OCI-LY1 (cell line): Measurements from ENCODE around the gene DCHS1.

Experiments used
- H2AFZ ChIP-seq: fragments of 200-600 bp; sonication (generic), shearing (Covaris generic); 2 replicates; pipeline ENCODE4 v1.6.0; 2014; ENCODE audit warnings: antibody characterized with exemption, mild to moderate bottlenecking, low read length
- H3F3A ChIP-seq: fragments of 200-600 bp; sonication (generic), shearing (Covaris generic); 2 replicates; pipeline ENCODE4 v1.6.0; 2014; ENCODE audit warnings: mild to moderate bottlenecking, antibody characterized with exemption, low read length, moderate library complexity; ENCODE audit not compliant: insufficient read depth
- H3K27ac ChIP-seq: fragments of 200-600 bp; sonication (generic); 2 replicates; pipeline ENCODE4 v1.5.1; 2014; ENCODE audit warnings: low read length, mixed run types, mild to moderate bottlenecking, low read depth; ENCODE audit not compliant: poor library complexity, severe bottlenecking
- H3K27me3 ChIP-seq: fragments of 200-600 bp; sonication (generic); 2 replicates; pipeline ENCODE4 v1.6.0; 2014; ENCODE audit warnings: antibody characterized with exemption, mild to moderate bottlenecking, low read length, moderate library complexity; ENCODE audit not compliant: insufficient read depth
- H3K36me3 ChIP-seq: fragments of 200-600 bp; sonication (generic); 2 replicates; pipeline ENCODE4 v1.6.1; 2014; ENCODE audit warnings: mild to moderate bottlenecking, antibody characterized with exemption, low read length, moderate library complexity, mixed read lengths; ENCODE audit not compliant: insufficient read depth
- H3K4me1 ChIP-seq: fragments of 200-600 bp; sonication (generic); 2 replicates; pipeline ENCODE4 v1.5.1; 2014; ENCODE audit warnings: mild to moderate bottlenecking, low read length, moderate library complexity; ENCODE audit not compliant: insufficient read depth, severe bottlenecking
- H3K4me2 ChIP-seq: fragments of 200-600 bp; sonication (generic), shearing (Covaris generic); 2 replicates; pipeline ENCODE4 v1.6.1; 2014; ENCODE audit warnings: low read length
- H3K4me3 ChIP-seq: fragments of 200-600 bp; sonication (generic); 2 replicates; pipeline ENCODE4 v1.5.1; 2014; ENCODE audit warnings: low read length, low read depth, mild to moderate bottlenecking, mixed read lengths; ENCODE audit not compliant: poor library complexity, severe bottlenecking
- H3K79me2 ChIP-seq: fragments of 200-600 bp; shearing (Covaris generic); 2 replicates; pipeline ENCODE4 v1.6.1; 2016; ENCODE audit warnings: mixed run types, low read length, mixed read lengths; ENCODE audit not compliant: insufficient read depth
- H3K9ac ChIP-seq: fragments of 200-600 bp; sonication (generic), shearing (Covaris generic); 2 replicates; pipeline ENCODE4 v1.6.1; 2014; ENCODE audit warnings: mild to moderate bottlenecking, low read length, mixed read lengths
- H3K9me2 ChIP-seq: fragments of 200-600 bp; sonication (generic), shearing (Covaris generic); 2 replicates; pipeline ENCODE4 v1.6.1; 2014; ENCODE audit warnings: low read depth, mild to moderate bottlenecking, low read length, mixed read lengths
- H3K9me3 ChIP-seq: fragments of 200-600 bp; shearing (Covaris generic); 2 replicates; pipeline ENCODE4 v1.6.1; 2014; ENCODE audit warnings: low read length, mixed read lengths
- H4K20me1 ChIP-seq: fragments of 200-600 bp; sonication (generic), shearing (Covaris generic); 2 replicates; pipeline ENCODE4 v1.6.0; 2016; ENCODE audit warnings: mild to moderate bottlenecking, low read length; ENCODE audit not compliant: insufficient read depth
- CTCF ChIP-seq: fragments of 200-600 bp; sonication (generic), shearing (Covaris generic); IDR thresholded peaks from 2 replicates; pipeline ENCODE4 v1.5.1; 2017; ENCODE audit warnings: mild to moderate bottlenecking, antibody characterized with exemption, low read length, moderate library complexity, mixed read lengths
- EZH2 ChIP-seq: fragments of 200-600 bp; sonication (generic), shearing (Covaris generic); IDR thresholded peaks from 2 replicates; pipeline ENCODE4 v1.8.0; 2017; ENCODE audit warnings: borderline replicate concordance, mixed run types, mild to moderate bottlenecking, antibody characterized with exemption, low read length, moderate library complexity, mixed read lengths

The DCHS1 gene

GRCh38 chr11:6609502-6610015 lies 46.0 kb downstream of the DCHS1 start:
- Histone ChIP-seq H3K4me3 (no peak overlapping the region), H4K20me1 (no peaks in the 10 kb centered on the region), H3K27ac (no peak overlapping the region), H3K9me3 (no peaks in the 10 kb centered on the region), H3K9ac (no peak overlapping the region), H3K36me3 (peaks cover 41% of the 10 kb centered on the region), H3K4me1 (peaks cover 49% of the 10 kb centered on the region), H3F3A (peaks cover 4% of the 10 kb centered on the region; the same call in 1 of the 2 replicates), H3K79me2 (no peaks in the 10 kb centered on the region; the same call in 1 of the 2 replicates), H3K27me3 (no peaks in the 10 kb centered on the region), H3K4me2 (no peak overlapping the region), H2AFZ (no peak overlapping the region), H3K9me2 (no peaks in the 10 kb centered on the region)
- TF ChIP-seq EZH2 (no peak), CTCF (no peak)

GRCh38 chr11:6608726-6609501 lies 46.7 kb downstream of the DCHS1 start:
- H3K4me1 ChIP-seq, result peaks cover 53% of the 10 kb centered on the region
- no peak overlapping the region for H3K4me3 ChIP-seq
- no peaks in the 10 kb centered on the region for H3K27me3 ChIP-seq
- no peak for TF ChIP-seq EZH2
- TF ChIP-seq CTCF, result no peak
- no peaks in the 10 kb centered on the region for H3K9me2 ChIP-seq
- no peak overlapping the region for H3K9ac ChIP-seq
- no peak overlapping the region for H3K4me2 ChIP-seq
- H4K20me1 ChIP-seq, result no peaks in the 10 kb centered on the region
- H3K79me2 ChIP-seq, result no peaks in the 10 kb centered on the region; the same call in 1 of the 2 replicates
- no peaks in the 10 kb centered on the region for H3K9me3 ChIP-seq
- peaks cover 41% of the 10 kb centered on the region for H3K36me3 ChIP-seq
- no peak overlapping the region for H2AFZ ChIP-seq
- H3K27ac ChIP-seq, result no peak overlapping the region
- peaks cover 4% of the 10 kb centered on the region; the same call in 1 of the 2 replicates for H3F3A ChIP-seq

GRCh38 chr11:6608011-6608410 lies 47.6 kb downstream of the DCHS1 start:
- H3F3A ChIP-seq, result peaks cover 4% of the 10 kb centered on the region; the same call in 1 of the 2 replicates
- H3K4me3 ChIP-seq, result no peak overlapping the region
- no peaks in the 10 kb centered on the region for H3K9me3 ChIP-seq
- H4K20me1 ChIP-seq, result no peaks in the 10 kb centered on the region
- H3K4me1 ChIP-seq, result peaks cover 52% of the 10 kb centered on the region
- H2AFZ ChIP-seq, result no peak overlapping the region
- H3K27me3 ChIP-seq, result no peaks in the 10 kb centered on the region
- H3K79me2 ChIP-seq, result peaks cover 3% of the 10 kb centered on the region
- no peak overlapping the region for H3K9ac ChIP-seq
- H3K9me2 ChIP-seq, result no peaks in the 10 kb centered on the region
- H3K4me2 ChIP-seq, result no peak overlapping the region
- no peak for TF ChIP-seq EZH2
- TF ChIP-seq CTCF, result no peak
- peak overlapping the region; percentile 58 for H3K27ac ChIP-seq
- H3K36me3 ChIP-seq, result peaks cover 41% of the 10 kb centered on the region
